Measurements from ENCODE around the gene APBA2.

DNA sequence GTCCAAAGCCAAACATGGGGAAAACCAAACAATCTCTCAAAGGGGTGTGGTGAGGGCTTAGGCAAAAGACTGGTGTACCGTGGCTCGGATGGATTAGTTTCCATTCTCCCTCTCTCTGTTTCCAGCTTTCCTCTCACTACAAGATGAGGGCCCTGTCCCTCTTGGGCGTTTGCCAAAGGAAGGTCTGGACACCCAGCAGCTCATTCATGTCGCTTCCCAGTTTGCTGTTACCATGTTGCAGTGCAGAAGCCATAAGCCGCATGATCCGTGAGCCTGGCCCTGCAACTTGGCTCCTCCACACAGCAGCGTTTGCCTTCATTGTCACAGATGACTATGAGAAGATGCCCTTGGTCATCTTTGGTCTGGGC lies 92.2 kb downstream of the APBA2 start:
- TF ChIP-seq, protein P1, sequence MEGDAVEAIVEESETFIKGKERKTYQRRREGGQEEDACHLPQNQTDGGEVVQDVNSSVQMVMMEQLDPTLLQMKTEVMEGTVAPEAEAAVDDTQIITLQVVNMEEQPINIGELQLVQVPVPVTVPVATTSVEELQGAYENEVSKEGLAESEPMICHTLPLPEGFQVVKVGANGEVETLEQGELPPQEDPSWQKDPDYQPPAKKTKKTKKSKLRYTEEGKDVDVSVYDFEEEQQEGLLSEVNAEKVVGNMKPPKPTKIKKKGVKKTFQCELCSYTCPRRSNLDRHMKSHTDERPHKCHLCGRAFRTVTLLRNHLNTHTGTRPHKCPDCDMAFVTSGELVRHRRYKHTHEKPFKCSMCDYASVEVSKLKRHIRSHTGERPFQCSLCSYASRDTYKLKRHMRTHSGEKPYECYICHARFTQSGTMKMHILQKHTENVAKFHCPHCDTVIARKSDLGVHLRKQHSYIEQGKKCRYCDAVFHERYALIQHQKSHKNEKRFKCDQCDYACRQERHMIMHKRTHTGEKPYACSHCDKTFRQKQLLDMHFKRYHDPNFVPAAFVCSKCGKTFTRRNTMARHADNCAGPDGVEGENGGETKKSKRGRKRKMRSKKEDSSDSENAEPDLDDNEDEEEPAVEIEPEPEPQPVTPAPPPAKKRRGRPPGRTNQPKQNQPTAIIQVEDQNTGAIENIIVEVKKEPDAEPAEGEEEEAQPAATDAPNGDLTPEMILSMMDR (IDR thresholded peaks at IDR 0.05) = no peak
- no peak for TF ChIP-seq POLR2A (IDR thresholded peaks at IDR 0.05)
